Activated naive CD4-positive, alpha-beta T cell treated with anti-CD3 and anti-CD28 coated beads, Interleukin-2, amount 50 U/mL, for 24 hours (primary cell): Measurements from ENCODE around the gene CDH23.
A peak's percentile ranks its signal among the peaks of the same experiment; 100 is the strongest.

Source experiments
- H3K27ac Mint-ChIP-seq: one replicate; pipeline ENCODE4 v1.8.0; 2021; ENCODE audit warnings: mild to moderate bottlenecking, mixed read lengths
- H3K27me3 Mint-ChIP-seq: one replicate; pipeline ENCODE4 v1.8.0; 2021; ENCODE audit warnings: mixed read lengths
- H3K36me3 Mint-ChIP-seq: one replicate; pipeline ENCODE4 v1.8.0; 2021; ENCODE audit warnings: mixed read lengths
- H3K4me1 Mint-ChIP-seq: one replicate; pipeline ENCODE4 v1.8.0; 2021; ENCODE audit warnings: mixed read lengths
- H3K4me3 Mint-ChIP-seq: one replicate; pipeline ENCODE4 v1.8.0; 2021; ENCODE audit warnings: mild to moderate bottlenecking, mixed read lengths
- H3K9me3 Mint-ChIP-seq: one replicate; pipeline ENCODE4 v1.8.0; 2021; ENCODE audit warnings: mixed read lengths

Gene CDH23

GRCh38 chr10:71620642-71621041 is 223.9 kb downstream of the CDH23 start:
- Mint-ChIP-seq H3K36me3 (no peaks in the 10 kb centered on the region), H3K4me1 (peaks cover 5% of the 10 kb centered on the region), H3K27me3 (no peaks in the 10 kb centered on the region), H3K27ac (no peak overlapping the region), H3K9me3 (no peaks in the 10 kb centered on the region), H3K4me3 (no peak overlapping the region)

- no peaks in the 10 kb centered on the region for H3K9me3 Mint-ChIP-seq
- H3K4me3 Mint-ChIP-seq, result no peak overlapping the region
- no peaks in the 10 kb centered on the region for H3K27me3 Mint-ChIP-seq
- peaks cover 5% of the 10 kb centered on the region for H3K4me1 Mint-ChIP-seq
- H3K36me3 Mint-ChIP-seq, result no peaks in the 10 kb centered on the region
- H3K27ac Mint-ChIP-seq, result no peak overlapping the region
These were observed 224.8 kb downstream of the CDH23 start for GRCh38 chr10:71621231-71622153.

- Mint-ChIP-seq H3K4me1 (peaks cover 5% of the 10 kb centered on the region), H3K27me3 (no peaks in the 10 kb centered on the region), H3K4me3 (no peak overlapping the region), H3K27ac (no peak overlapping the region), H3K36me3 (no peaks in the 10 kb centered on the region), H3K9me3 (no peaks in the 10 kb centered on the region)
These were observed 225.4 kb downstream of the CDH23 start for GRCh38 chr10:71622154-71622526.

- Mint-ChIP-seq H3K27me3 (no peaks in the 10 kb centered on the region), H3K36me3 (no peaks in the 10 kb centered on the region), H3K4me3 (no peak overlapping the region), H3K4me1 (peaks cover 5% of the 10 kb centered on the region), H3K27ac (no peak overlapping the region), H3K9me3 (no peaks in the 10 kb centered on the region)
These were observed 225.9 kb downstream of the CDH23 start for GRCh38 chr10:71622616-71623015.

DNA sequence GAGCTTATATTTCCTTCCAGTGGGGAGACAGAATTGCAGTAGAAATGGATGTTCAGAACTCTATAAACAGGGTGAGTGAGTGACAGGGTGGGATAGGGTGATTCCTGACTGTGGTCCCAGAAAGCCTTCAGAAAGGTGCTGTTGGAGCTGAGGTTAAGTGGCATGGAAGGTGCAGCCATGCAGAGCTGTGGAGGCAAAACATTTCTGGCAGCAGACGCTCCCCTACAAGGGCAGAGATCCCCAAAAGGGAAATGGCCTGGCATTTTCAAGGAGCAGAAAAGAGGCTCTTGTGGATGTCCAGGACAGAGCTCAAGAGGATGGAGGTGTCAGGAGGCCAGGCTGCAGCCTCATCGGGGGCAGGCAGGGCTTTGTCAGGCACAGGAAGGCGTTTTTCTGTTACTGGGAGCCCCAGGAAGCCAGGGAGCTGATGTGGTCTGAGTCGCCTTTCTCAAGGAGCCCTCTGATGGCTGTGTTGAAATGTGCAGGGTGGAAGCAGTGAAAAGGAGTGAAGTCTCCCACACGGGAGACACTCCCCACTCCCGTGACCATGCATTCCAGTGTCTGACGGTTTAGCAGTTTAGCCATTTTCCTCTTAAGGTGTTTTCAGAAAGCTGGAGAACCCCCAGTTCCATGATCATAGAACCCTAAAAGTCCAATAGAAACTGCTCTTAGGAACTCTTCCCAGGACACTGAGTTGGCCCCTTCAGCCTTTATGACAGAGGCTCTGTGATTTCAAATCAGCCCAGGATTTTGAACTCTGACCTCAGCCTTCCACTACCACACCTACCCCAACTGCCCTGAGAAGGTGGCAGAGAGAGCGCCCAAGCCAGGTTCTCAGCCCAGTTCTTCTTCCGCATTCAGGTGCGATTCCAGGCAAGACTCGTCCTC is 226.6 kb downstream of the CDH23 start:
- peaks cover 5% of the 10 kb centered on the region for H3K4me1 Mint-ChIP-seq
- H3K36me3 Mint-ChIP-seq, result no peaks in the 10 kb centered on the region
- no peak overlapping the region for H3K4me3 Mint-ChIP-seq
- no peak overlapping the region for H3K27ac Mint-ChIP-seq
- no peaks in the 10 kb centered on the region for H3K9me3 Mint-ChIP-seq
- H3K27me3 Mint-ChIP-seq, result no peaks in the 10 kb centered on the region

GRCh38 chr10:71623986-71624291 is 227.2 kb downstream of the CDH23 start:
- Mint-ChIP-seq H3K9me3 (no peaks in the 10 kb centered on the region), H3K4me1 (peaks cover 5% of the 10 kb centered on the region), H3K27me3 (no peaks in the 10 kb centered on the region), H3K36me3 (no peaks in the 10 kb centered on the region), H3K27ac (no peak overlapping the region), H3K4me3 (no peak overlapping the region)

DNA sequence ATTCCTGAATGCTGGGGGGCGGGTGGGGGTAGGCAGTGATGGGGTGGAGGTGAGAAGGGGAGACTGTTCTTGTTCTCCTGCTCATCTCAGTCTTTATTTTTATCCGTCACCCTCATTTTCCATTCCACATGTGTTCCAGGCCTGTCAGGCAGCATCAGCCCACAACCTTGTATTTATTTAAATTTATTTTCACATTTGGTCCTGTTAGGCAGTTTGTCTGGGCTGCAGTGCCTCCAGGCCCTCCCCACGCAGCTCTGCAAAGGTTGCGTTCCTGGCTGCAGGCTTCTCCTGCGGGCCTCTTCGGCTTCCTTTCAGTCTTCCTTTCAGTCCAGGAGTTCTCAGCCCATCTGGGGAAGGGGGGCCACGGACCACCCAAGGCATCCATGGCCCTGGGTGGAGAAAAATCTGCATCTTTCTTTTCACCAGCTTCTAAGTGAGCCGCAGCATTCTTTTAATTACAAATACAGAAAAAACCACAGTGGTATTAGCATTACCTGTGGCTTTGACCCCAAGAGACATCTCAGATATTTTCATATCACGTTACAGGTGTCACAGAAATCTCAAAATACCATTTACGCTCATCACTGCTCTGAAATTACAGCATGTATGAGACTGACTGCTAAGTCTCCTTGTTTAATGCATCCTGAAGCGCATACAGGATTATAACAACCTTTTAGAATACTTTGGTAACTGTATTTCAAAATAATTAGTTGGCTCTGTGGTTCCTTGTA is 228.9 kb downstream of the CDH23 start:
- no peak overlapping the region for H3K4me3 Mint-ChIP-seq
- no peaks in the 10 kb centered on the region for H3K27me3 Mint-ChIP-seq
- no peaks in the 10 kb centered on the region for H3K9me3 Mint-ChIP-seq
- H3K27ac Mint-ChIP-seq, result no peak overlapping the region
- no peaks in the 10 kb centered on the region for H3K36me3 Mint-ChIP-seq
- peaks cover 5% of the 10 kb centered on the region for H3K4me1 Mint-ChIP-seq

DNA sequence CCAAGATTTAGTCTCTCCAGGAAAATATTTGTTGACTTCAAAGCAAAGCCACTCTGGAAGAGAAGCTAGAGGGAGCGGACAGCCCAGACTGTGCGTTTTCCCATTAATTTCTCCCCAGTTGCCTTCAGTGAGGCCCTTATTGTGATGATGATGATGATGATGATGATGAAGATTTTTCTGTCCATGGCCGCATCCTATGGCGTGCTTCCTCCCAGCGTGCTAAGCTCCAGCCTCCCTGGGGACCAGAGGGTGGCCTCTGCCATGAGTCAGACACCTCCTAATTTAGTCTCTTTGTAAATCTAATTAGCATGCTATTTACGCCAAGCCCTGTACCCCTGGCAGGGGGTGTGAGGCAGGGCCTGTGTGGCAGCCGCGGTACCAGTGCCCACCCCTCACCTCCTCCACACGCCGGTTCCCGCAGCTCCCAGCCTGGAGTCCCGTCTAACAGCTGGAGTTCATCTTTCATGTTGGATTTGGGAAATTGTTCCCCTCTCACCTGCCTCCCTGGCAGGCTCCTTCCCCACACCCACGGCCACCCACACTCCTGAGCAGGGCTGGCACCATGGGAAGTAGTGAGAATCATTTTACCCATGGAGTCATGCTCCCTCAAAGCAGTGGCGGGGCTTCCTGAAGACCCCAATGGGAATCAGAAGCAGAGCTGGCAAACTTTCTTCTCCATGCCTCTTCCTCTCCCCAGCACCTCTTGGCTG is 230.7 kb downstream of the CDH23 start:
- Mint-ChIP-seq H3K9me3 (no peaks in the 10 kb centered on the region), H3K36me3 (no peaks in the 10 kb centered on the region), H3K27ac (no peak overlapping the region), H3K27me3 (no peaks in the 10 kb centered on the region), H3K4me3 (no peak overlapping the region), H3K4me1 (peaks cover 5% of the 10 kb centered on the region)

DNA sequence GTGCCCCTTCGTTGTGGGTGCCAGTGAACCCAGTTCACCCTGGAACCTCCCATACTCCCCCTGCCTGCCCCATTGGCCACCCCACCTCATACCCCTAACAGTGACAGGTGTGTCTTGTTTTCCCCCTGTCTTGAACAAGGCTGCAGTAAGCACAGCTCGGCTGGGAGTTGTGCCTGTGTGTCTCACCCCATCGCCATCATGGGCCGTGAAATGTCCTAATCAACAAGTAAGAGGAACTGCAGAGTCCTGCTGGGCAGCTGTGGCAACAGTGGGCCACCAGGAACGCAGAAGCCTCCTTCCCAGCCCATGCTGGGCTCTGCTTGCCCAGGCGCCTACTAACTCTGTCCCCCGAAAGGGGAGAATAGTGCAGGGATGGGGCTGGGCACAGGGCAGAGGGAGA is 231.2 kb downstream of the CDH23 start:
- no peaks in the 10 kb centered on the region for H3K36me3 Mint-ChIP-seq
- H3K4me1 Mint-ChIP-seq, result peaks cover 3% of the 10 kb centered on the region
- no peak overlapping the region for H3K4me3 Mint-ChIP-seq
- H3K9me3 Mint-ChIP-seq, result no peaks in the 10 kb centered on the region
- no peaks in the 10 kb centered on the region for H3K27me3 Mint-ChIP-seq
- H3K27ac Mint-ChIP-seq, result no peak overlapping the region

DNA sequence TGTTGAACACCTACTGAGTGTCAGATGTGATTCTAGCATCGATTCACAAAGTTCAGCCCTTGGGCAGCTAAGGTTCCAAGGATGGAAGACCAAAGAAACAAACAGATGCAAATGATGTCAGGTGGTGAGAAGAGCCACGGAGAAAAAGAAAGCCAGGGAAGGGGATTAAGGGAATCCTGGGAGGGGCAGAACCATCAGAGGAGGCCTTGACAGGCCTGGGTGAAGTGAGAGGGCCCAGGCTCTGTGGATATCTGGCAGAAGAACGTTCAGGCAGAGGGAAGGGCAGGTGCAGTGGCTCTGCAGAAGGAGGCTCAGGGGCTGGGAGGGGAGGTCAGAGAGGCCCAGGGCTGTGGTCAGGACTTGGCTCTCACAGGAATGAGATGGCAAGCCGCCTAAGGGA is 232.4 kb downstream of the CDH23 start:
- no peak overlapping the region for H3K4me3 Mint-ChIP-seq
- no peaks in the 10 kb centered on the region for H3K9me3 Mint-ChIP-seq

DNA sequence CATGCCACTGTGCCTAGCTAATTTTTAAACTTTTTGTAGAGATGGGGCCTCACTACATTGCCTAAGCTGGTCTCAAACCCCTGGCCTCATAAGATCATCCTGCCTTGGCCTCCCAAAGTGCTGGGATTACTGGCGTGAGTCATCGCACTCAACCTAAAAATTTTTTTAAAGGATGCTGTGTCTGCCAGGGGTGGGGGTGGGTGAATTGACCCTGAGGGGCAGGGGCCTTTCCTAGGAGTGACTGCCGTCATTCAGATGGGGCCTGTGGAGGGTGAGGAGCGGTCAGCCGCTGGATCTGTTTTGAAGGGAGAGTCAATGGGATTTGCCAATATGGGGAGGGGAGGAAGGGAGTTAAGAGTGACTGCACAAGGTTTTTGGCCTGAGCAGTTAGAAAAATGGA is 233.4 kb downstream of the CDH23 start:
- Mint-ChIP-seq H3K9me3 (no peaks in the 10 kb centered on the region), H3K27me3 (no peaks in the 10 kb centered on the region), H3K27ac (no peak overlapping the region), H3K4me1 (no peaks in the 10 kb centered on the region), H3K36me3 (no peaks in the 10 kb centered on the region), H3K4me3 (no peak overlapping the region)

More for the DNA sequence above, 232.4 kb downstream of the CDH23 start:
- Mint-ChIP-seq H3K27ac (peak overlapping the region; percentile 46), H3K27me3 (no peaks in the 10 kb centered on the region), H3K36me3 (no peaks in the 10 kb centered on the region), H3K4me1 (no peaks in the 10 kb centered on the region)

GRCh38 chr10:71631007-71631861 is 234.5 kb downstream of the CDH23 start:
- H3K4me3 Mint-ChIP-seq, result no peak overlapping the region
- no peak overlapping the region for H3K27ac Mint-ChIP-seq
- no peaks in the 10 kb centered on the region for H3K4me1 Mint-ChIP-seq
- no peaks in the 10 kb centered on the region for H3K27me3 Mint-ChIP-seq
- no peaks in the 10 kb centered on the region for H3K36me3 Mint-ChIP-seq
- no peaks in the 10 kb centered on the region for H3K9me3 Mint-ChIP-seq

DNA sequence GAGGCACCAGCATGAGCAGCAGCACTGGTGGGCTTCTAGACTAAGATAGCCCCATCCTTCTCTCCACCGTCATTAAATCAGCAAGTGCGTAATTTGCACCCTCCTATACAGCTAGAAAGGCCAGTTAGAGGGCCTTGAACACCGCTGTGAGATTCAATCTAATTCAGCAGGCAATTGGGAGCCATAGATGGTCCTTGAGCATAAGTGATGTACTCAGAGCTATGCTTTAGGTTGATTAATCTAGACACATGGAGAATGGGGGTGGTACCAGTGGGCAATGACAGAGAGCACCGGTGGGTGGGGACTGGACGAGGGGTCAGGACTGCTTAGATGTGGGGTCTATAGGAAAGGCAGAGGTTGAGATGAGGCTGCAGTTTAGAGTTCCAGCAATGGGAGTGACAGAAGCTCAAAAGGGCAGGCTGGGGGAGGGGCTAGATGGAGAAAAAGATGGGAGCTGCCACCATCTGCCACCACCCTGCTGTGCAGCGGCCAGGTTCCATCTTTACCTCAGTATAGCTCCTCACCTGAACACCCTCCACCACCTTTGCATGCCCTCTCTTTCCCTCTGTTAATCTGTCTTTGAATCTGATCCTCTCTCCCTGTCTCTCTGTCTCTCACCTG is 235.6 kb downstream of the CDH23 start:
- no peaks in the 10 kb centered on the region for H3K36me3 Mint-ChIP-seq
- H3K4me3 Mint-ChIP-seq, result no peak overlapping the region
- no peak overlapping the region for H3K27ac Mint-ChIP-seq
- no peaks in the 10 kb centered on the region for H3K4me1 Mint-ChIP-seq
- no peaks in the 10 kb centered on the region for H3K27me3 Mint-ChIP-seq
- no peaks in the 10 kb centered on the region for H3K9me3 Mint-ChIP-seq

- Mint-ChIP-seq H3K4me1 (peaks cover 4% of the 10 kb centered on the region), H3K9me3 (no peaks in the 10 kb centered on the region), H3K27me3 (no peaks in the 10 kb centered on the region), H3K36me3 (no peaks in the 10 kb centered on the region), H3K27ac (no peak overlapping the region), H3K4me3 (no peak overlapping the region)
These were observed 236.3 kb downstream of the CDH23 start for GRCh38 chr10:71632896-71633600.
